ENCODE measurements around the gene MLLT10. TPM values are rescaled to one million over a fixed set of nuclear protein-coding genes. Genes with fewer than 3 reads are reported as not detected.

MLLT10 gene
- total and polyA plus RNA-seq, 9 of the 15 experiments (the other 6 are each of a cell fraction or from before 2014, with no cell fraction given) = 18.8 to 81.4 (median 64.2) TPM

GRCh38 chr10:21750424-21750823 lies 216.4 kb downstream of the MLLT10 start:
- Histone ChIP-seq H3K27me3 (ENCODE audit: control insufficient read depth in 2 of 2, insufficient read depth in 2 of 2, low read length in 2 of 2) (no peaks in the 10 kb centered on the region), H3K4me2 (ENCODE audit: insufficient read depth, low read length) (no peak overlapping the region), H3K9ac (ENCODE audit: insufficient read depth in 1 of 2, low read depth in 2 of 2, low read length in 2 of 2) (0 out of 4 replicates have a peak overlapping the region, but pooled peaks of 1 of the 2 experiments have one; percentile 54), H3K9me3 (replicated peaks; ENCODE audit: control insufficient read depth, insufficient read depth, low read depth, low read length) (no peaks in the 10 kb centered on the region), H3K27ac (ENCODE audit: extremely low read depth, low read depth, low read length) (no peak overlapping the region), H3K4me3 (no peak overlapping the region), H3K4me1 (replicated peaks in 1 of 2; ENCODE audit: control insufficient read depth in 2 of 2, insufficient read depth in 2 of 2, low read length in 2 of 2) (peaks cover 6 to 29% of the 10 kb centered on the region in 2 experiments; a peak in 4 of 5 replicates), H4K20me1 (replicated peaks; ENCODE audit: control insufficient read depth, insufficient read depth, low read length) (peaks cover 5% of the 10 kb centered on the region; the same call in 1 of the 2 replicates), H3K9me1 (ENCODE audit: control insufficient read depth, insufficient read depth, low read length) (no peaks in the 10 kb centered on the region), H3K79me2 (ENCODE audit: control insufficient read depth, insufficient read depth, low read length) (no peaks in the 10 kb centered on the region), H3K36me3 (ENCODE audit: control insufficient read depth, insufficient read depth, low read length) (peaks cover 6% of the 10 kb centered on the region; the same call in 1 of the 3 replicates), H2AFZ (ENCODE audit: low read depth, low read length) (no peak overlapping the region)
- ChIA-PET POLR2A (no interaction called here), CTCF (ENCODE audit: low intra/inter-chr PET ratio) (no interaction called here)
- BruUV-seq (replicated peaks) = no TSS peak
- 82% methylated on average over 12 of the region's 12 CpGs for WGBS (ENCODE audit: insufficient coverage, low coverage, missing lambda C conversion rate)
- TF ChIP-seq POLR2G (IDR thresholded peaks at IDR 0.05; ENCODE audit: low read depth, low read length) (peak; percentile 46; the same call in 1 of the 2 replicates), ZNF512 (tag; IDR thresholded peaks at IDR 0.05) (no peak), RBM22 (IDR thresholded peaks at IDR 0.05; ENCODE audit: low read depth, low read length, poor library complexity, severe bottlenecking) (peak; percentile 22), DPF2 (IDR thresholded peaks at IDR 0.05) (no peak)
- no peak for DNase-seq (ENCODE audit: extremely low read depth in 1 of 4, low spot score in 3 of 4)
- ATAC-seq = no peak
- in situ Hi-C loops (cut with MboI) = no loop called here
- intact Hi-C loops (cut with micrococcal nuclease) = no loop called here
- FAIRE-seq = no peak
